Neuronal stem cell (in vitro differentiated cells): ENCODE measurements around the gene CHID1.

ENCODE experiments used
- DNase-seq: peaks from one replicate; pipeline ENCODE4 v3.0.0-alpha.2; 2013; ENCODE audit warnings: low spot score
- H2AFZ ChIP-seq: one replicate; pipeline ENCODE4 v1.6.1; 2013; ENCODE audit warnings: mild to moderate bottlenecking, low read length, inconsistent platforms
- H2AK5ac ChIP-seq: 2 replicates; pipeline ENCODE4 v1.6.1; 2013; ENCODE audit warnings: low read depth, mild to moderate bottlenecking, inconsistent platforms, low read length, moderate library complexity, mixed read lengths
- H2BK120ac ChIP-seq: 2 replicates; pipeline ENCODE4 v1.6.1; 2013; ENCODE audit warnings: low read depth, mild to moderate bottlenecking, inconsistent platforms, low read length, moderate library complexity, mixed read lengths
- H2BK12ac ChIP-seq: one replicate; pipeline ENCODE4 v1.6.1; 2013; ENCODE audit warnings: low read length, inconsistent platforms
- H2BK15ac ChIP-seq: 2 replicates; pipeline ENCODE4 v1.6.1; 2013; ENCODE audit warnings: mild to moderate bottlenecking, low read length, inconsistent platforms, mixed read lengths
- H2BK5ac ChIP-seq: one replicate; pipeline ENCODE4 v1.6.1; 2013; ENCODE audit warnings: inconsistent platforms, mild to moderate bottlenecking, low read length, moderate library complexity
- H3K14ac ChIP-seq: one replicate; pipeline ENCODE4 v1.6.1; 2013; ENCODE audit warnings: low read length, inconsistent platforms
- H3K18ac ChIP-seq: 2 replicates; pipeline ENCODE4 v1.6.1; 2013; ENCODE audit warnings: low read length, inconsistent platforms
- H3K23ac ChIP-seq: 2 replicates; pipeline ENCODE4 v1.6.1; 2013; ENCODE audit warnings: low read depth, mild to moderate bottlenecking, mixed read lengths, low read length, inconsistent platforms; ENCODE audit not compliant: poor library complexity
- H3K27ac ChIP-seq: replicated peaks from 3 replicates; pipeline ENCODE4 v1.5.1; 2013; ENCODE audit warnings: low read length, inconsistent platforms
- H3K27me3 ChIP-seq, 3 experiments: 2 replicates each; pipeline ENCODE4 v1.6.1; 2013; ENCODE audit warnings: low read length in 3 of 3, mild to moderate bottlenecking in 2 of 3, inconsistent platforms in 1 of 3, low read depth in 1 of 3, mixed read lengths in 1 of 3, moderate library complexity in 1 of 3; ENCODE audit not compliant: control insufficient read depth in 3 of 3, insufficient read depth in 3 of 3
- H3K36me3 ChIP-seq, 2 donors: replicated peaks in 1 of 2; 2 replicates each; pipeline ENCODE4 v1.6.1; 2013; ENCODE audit warnings: low read length in 2 of 2; ENCODE audit not compliant: control insufficient read depth in 2 of 2, insufficient read depth in 2 of 2
- H3K4ac ChIP-seq: 2 replicates; pipeline ENCODE4 v1.6.1; 2013; ENCODE audit warnings: inconsistent platforms, mild to moderate bottlenecking, low read length, moderate library complexity
- H3K4me1 ChIP-seq, 2 donors: 1 replicate in 1 of 2; 2 replicates in 1 of 2; pipeline ENCODE4 v1.6.1; 2013; ENCODE audit warnings: low read length in 2 of 2, low read depth in 1 of 2; ENCODE audit not compliant: control insufficient read depth in 2 of 2, insufficient read depth in 1 of 2
- H3K4me2 ChIP-seq: one replicate; pipeline ENCODE4 v1.6.1; 2013; ENCODE audit warnings: mild to moderate bottlenecking, low read length, inconsistent platforms; ENCODE audit not compliant: insufficient read depth, poor library complexity, severe bottlenecking
- H3K4me3 ChIP-seq, 2 donors: 2 replicates each; pipeline ENCODE4 v1.5.1; 2013; ENCODE audit warnings: low read length in 2 of 2, mild to moderate bottlenecking in 2 of 2, inconsistent platforms in 1 of 2, moderate library complexity in 1 of 2
- H3K79me1 ChIP-seq: one replicate; pipeline ENCODE4 v1.6.1; 2013; ENCODE audit warnings: low read depth, mild to moderate bottlenecking, inconsistent platforms, low read length, moderate library complexity
- H3K9ac ChIP-seq: one replicate; pipeline ENCODE4 v1.6.1; 2013; ENCODE audit warnings: mild to moderate bottlenecking, low read depth, low read length, inconsistent platforms; ENCODE audit not compliant: poor library complexity
- H3K9me3 ChIP-seq, 2 donors: replicated peaks in 1 of 2; 2 replicates each; pipeline versions ENCODE3 to v1.6.1; 2013; ENCODE audit warnings: low read length in 2 of 2, mild to moderate bottlenecking in 2 of 2, inconsistent platforms in 1 of 2, low read depth in 1 of 2, mixed read lengths in 1 of 2, moderate library complexity in 1 of 2; ENCODE audit not compliant: control insufficient read depth in 2 of 2, insufficient read depth in 1 of 2
- H4K8ac ChIP-seq: one replicate; pipeline ENCODE4 v1.6.1; 2013; ENCODE audit warnings: low read depth, mild to moderate bottlenecking, inconsistent platforms, low read length, moderate library complexity
- H4K91ac ChIP-seq: one replicate; pipeline ENCODE4 v1.6.1; 2013; ENCODE audit warnings: low read length, low read depth, mild to moderate bottlenecking, inconsistent platforms; ENCODE audit not compliant: poor library complexity
- WGBS, 2 donors: extraction: QIAGEN DNeasy Blood & Tissue Kit; methylation state at CpG; one replicate each; pipeline ENCODE4 v1.1.7; 2013; ENCODE audit warnings: missing lambda C conversion rate in 2 of 2, mixed read lengths in 1 of 2; ENCODE audit not compliant: insufficient read length in 2 of 2, insufficient replicate concordance in 1 of 2; ENCODE audit errors: extremely low coverage in 2 of 2; 5-methylcytosine and 5-hydroxymethylcytosine counted together

CHID1 gene

DNA sequence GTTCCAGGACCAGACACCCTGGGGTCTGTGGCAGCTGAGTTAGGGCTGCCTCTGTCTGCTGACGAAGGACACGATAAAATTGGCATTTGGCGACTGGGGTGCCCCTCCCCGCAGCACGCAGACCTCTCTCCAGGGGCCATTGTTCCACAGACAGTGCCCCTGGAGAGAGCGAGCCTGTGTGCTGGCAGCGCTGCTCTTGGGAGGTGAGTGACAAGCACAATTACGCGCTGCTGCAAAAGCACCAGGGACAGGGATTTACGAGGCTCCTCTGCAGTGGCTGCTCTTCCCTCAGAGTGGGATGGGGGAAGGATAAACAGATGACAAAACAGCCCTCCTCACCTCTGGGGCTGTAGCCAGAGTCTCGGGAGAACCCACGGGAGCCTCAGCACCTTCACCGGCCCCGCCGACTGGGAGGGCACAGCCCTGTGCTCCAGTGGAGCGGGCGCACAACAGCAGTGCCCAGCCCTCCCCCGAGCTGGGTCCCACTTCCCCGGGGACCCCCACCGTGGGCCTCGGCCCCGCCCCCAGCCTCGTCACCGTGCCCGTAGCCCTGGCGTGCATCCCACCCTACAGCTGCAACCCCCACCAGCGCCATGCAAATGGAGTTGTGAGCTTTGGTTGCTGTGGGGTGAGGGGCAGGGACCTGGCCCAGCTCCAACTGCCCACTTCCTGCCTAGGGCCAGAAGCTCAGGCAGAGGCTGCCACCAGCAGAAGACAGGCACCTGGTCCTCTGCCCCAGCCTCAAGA lies 19.6 kb downstream of the CHID1 start:
- H3K79me1 ChIP-seq = peaks cover 8% of the 10 kb centered on the region
- no CpG with 5 or more reads among the region's 27 CpGs for WGBS, 2 donors
- H3K18ac ChIP-seq = peak overlapping the region; percentile 71
- no peak overlapping the region for H2AFZ ChIP-seq
- peak overlapping the region; percentile 16 for H2BK12ac ChIP-seq
- peak overlapping the region; percentile 96 for H2AK5ac ChIP-seq
- peaks cover 0 to 12% of the 10 kb centered on the region in 2 donors for H3K4me1 ChIP-seq
- H3K9me3 ChIP-seq = no peaks in the 10 kb centered on the region
- H2BK15ac ChIP-seq = peak overlapping the region; percentile 49
- peak overlapping the region; percentile 53 for H3K4ac ChIP-seq
- H2BK5ac ChIP-seq = peak overlapping the region; percentile 78
- H3K23ac ChIP-seq = no peak overlapping the region
- no peak overlapping the region for H3K4me2 ChIP-seq
- no peak overlapping the region for H2BK120ac ChIP-seq
- no peaks in the 10 kb centered on the region for H3K27me3 ChIP-seq
- peaks cover 14 to 29% of the 10 kb centered on the region in 2 donors for H3K36me3 ChIP-seq
- H3K4me3 ChIP-seq = no peak overlapping the region
- no peak overlapping the region for H3K14ac ChIP-seq
- H4K8ac ChIP-seq = no peak overlapping the region
- no peak for DNase-seq
- H3K9ac ChIP-seq = no peak overlapping the region
- H4K91ac ChIP-seq = no peak overlapping the region
- peak overlapping the region; percentile 31 for H3K27ac ChIP-seq

DNA sequence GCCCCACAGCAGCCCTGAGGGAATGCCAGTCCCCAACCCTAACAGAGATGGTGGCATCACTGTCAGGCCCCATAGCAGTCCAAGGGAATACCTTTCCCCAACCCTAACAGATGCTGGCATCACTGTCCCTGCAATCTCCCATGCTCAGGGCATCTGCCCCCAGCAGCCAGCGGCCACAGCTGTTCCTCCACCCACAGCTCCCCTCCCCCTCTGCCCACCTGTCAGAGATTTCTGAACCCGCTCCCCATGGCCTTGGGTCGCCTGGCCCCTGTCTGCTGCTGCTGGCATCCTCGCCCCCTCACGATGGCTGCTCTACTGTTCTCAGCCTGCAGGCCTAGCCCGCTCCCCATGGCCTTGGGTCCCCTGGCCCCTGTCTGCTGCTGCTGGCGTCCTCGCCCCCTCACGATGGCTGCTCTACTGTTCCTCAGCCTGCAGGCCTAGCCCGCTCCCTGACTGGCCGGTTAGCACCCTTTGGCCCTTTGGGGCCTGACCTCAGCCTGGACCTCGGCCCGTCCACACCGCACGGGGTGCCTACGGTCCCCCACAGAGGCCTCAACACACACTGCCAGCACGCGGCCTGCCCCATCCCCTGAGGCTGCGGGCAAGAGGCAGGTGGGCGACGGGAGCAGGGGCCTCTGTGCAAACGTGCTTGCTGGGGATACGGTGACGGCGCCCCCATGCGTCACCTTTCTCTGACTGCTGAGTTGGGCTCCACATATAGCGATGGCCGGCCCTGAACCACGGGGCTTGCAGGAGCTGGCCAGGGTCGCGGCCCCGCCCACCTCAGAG lies 20.7 kb downstream of the CHID1 start:
- peak overlapping the region; percentile 43 for H4K8ac ChIP-seq

DNA sequence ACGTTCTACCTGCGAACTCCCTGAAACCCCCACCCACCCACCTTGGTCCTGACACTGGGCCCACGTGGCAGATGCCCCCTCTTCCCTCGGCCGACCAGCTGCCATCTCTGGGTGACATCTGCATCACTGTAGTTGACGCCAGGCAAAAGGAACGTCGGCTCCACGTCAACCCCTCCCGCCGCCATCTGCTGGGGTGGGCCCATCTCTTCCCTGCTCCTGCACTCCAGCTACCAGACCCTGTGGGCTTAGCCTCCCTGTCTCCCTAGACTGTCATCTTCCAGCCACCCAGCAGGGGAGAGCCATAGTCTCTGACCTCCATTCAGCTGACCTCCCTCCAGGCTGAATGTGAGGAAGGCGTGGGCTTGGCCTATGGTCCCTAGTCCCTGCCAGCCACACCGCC lies 21.4 kb downstream of the CHID1 start:
- Histone ChIP-seq H3K14ac (no peak overlapping the region), H3K9me3 (no peaks in the 10 kb centered on the region), H3K4ac (no peak overlapping the region), H3K36me3 (peaks cover 17 to 41% of the 10 kb centered on the region in 2 donors), H3K27me3 (no peaks in the 10 kb centered on the region), H2AK5ac (peak overlapping the region; percentile 19), H4K91ac (no peak overlapping the region), H3K4me1 (peaks cover 0 to 12% of the 10 kb centered on the region in 2 donors), H3K4me2 (no peak overlapping the region), H2AFZ (no peak overlapping the region), H2BK120ac (no peak overlapping the region), H2BK5ac (no peak overlapping the region), H2BK12ac (no peak overlapping the region), H3K23ac (peak overlapping the region; percentile 43), H3K9ac (no peak overlapping the region), H3K27ac (no peak overlapping the region), H3K18ac (no peak overlapping the region), H4K8ac (no peak overlapping the region), H3K4me3 (no peak overlapping the region), H3K79me1 (peaks cover 8% of the 10 kb centered on the region), H2BK15ac (no peak overlapping the region)
- no peak for DNase-seq
- WGBS, 2 donors = no CpG with 5 or more reads among the region's 13 CpGs

More for the DNA sequence above, 20.7 kb downstream of the CHID1 start:
- peaks cover 14 to 36% of the 10 kb centered on the region in 2 donors for H3K36me3 ChIP-seq
- no peaks in the 10 kb centered on the region for H3K9me3 ChIP-seq
- H3K14ac ChIP-seq = peak overlapping the region; percentile 100
- no peak overlapping the region for H3K4me2 ChIP-seq
- peaks cover 8% of the 10 kb centered on the region for H3K79me1 ChIP-seq
- H3K27me3 ChIP-seq = no peaks in the 10 kb centered on the region
- peak overlapping the region; percentile 11 for H3K4ac ChIP-seq
- H3K27ac ChIP-seq = no peak overlapping the region
- H3K18ac ChIP-seq = peak overlapping the region; percentile 83
- no peak for DNase-seq
- peak overlapping the region; percentile 72 for H2BK120ac ChIP-seq
- H3K4me3 ChIP-seq = no peak overlapping the region
- H2AK5ac ChIP-seq = peak overlapping the region; percentile 96
- no peak overlapping the region for H2BK15ac ChIP-seq
- H3K9ac ChIP-seq = peak overlapping the region; percentile 74
- H2AFZ ChIP-seq = no peak overlapping the region
- peak overlapping the region; percentile 85 for H3K23ac ChIP-seq
- no peak overlapping the region for H4K91ac ChIP-seq
- peak overlapping the region; percentile 66 for H2BK12ac ChIP-seq
- WGBS, 2 donors = no CpG with 5 or more reads among the region's 32 CpGs
- peaks cover 0 to 12% of the 10 kb centered on the region in 2 donors for H3K4me1 ChIP-seq
- H2BK5ac ChIP-seq = peak overlapping the region; percentile 78
